Cerebellar cortex (tissue), 1 donor: ENCODE results near the gene SHANK3.

Experiments used
- DNase-seq: peaks from one replicate; pipeline ENCODE4 v3.0.0-alpha.2; 2015; ENCODE audit warnings: low spot score

The SHANK3 gene

DNA sequence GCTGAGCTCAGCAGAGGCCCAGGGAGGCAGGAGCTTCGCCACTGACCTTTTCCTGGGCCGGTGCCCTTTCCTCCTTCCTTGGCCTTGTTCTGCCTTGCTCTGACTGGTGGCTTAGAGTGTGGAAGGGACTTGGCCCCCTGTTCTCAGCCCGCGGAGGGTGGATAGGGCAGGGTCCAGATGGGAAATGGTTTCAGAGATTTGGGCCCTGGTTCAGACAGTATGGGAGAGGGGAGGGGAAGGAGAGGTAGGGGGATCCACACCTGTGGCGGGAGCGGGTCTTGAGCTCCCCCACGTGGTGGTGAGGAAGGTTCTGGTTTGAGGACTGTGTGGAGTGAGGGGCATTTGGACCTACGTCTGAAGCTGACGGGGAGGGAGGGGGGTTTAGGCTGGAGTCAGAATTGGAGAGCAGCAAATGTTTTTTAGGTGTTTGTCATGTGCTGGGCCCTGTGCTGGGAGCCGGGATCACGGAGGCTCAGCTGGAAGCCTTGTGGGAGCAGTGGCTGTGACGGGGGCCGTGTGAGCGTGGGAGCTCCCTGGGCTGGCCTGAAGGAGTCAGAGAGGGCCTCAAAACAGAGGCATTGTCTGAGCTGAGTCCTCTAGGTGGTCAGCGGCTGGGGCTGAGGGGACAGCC lies 27.2 kb downstream of the SHANK3 start:
- DNase-seq, result no peak

DNA sequence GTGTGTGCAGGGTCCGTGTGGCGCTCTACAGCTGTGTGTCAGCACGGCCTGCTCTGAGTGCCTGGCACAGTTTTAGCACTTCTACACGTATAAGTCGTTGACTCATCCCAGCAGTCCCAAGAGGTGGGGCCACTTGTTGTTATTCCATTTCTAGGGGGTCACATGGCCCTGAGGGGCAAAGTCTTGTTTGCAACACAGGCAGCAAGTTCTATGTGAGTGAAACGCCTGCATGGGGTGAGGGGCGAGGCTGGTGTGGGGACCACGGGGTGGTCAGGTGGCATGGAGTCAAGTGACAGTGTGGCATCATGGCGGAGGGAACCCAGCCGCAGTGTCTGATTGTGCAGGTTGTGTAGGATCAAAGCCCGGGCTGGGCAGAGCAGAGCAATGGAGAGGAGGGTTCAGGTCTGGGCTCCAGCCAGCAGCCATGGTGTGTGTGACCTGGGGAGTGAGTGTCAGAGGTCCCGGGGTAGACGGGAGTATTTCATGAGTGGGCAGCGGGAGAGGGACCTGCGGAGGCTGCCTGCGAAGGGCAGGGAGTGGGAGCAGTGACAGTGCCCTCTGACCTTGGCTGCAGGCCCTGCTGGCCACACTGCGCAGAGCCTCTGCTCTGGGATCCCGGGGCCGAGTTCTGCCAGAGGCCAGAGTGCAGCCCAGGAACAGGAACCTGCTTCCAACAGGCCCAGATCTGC lies 27.9 kb downstream of the SHANK3 start:
- DNase-seq, result no peak

GRCh38 chr22:50701076-50701419 lies 28.4 kb downstream of the SHANK3 start:
- peak; percentile 80 for DNase-seq

DNA sequence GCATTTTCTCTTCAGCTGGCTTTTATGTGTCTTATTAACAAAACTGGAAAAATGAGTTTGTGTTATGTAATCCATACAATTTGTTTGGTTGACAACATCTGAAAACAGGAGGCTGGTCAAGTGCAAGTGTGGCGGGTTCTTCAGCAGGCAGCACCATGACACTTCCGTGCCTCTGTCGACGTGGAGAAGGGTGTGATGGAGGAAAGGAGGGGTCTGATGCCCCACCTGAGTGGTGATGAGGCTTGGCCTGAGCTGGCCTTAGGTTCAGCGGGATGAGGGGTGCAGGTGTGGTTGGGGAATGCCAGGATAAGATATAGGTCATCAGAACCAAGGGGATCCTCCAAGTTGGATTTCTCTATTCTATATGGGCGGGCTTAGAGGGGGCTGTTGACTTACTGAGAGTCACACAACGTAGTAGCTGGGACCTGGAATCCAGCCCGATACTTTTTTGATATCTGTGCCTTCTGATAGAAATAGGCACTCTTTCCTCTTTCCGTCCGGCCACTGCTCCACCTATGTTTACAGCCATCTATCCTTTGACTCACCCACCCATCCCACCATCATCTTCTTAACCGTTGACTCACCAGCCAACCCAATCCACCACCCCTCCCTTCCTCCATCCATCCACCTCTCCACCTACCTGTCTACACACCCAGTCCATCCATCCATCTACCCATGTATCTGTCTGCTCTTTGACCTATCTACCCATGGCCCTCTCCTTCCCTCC lies 29.0 kb downstream of the SHANK3 start:
- DNase-seq, result no peak

- DNase-seq, result no peak
Measured at GRCh38 chr22:50702261-50702671, 29.6 kb downstream of the SHANK3 start.

- DNase-seq, result no peak
Measured at GRCh38 chr22:50702821-50703725, 30.4 kb downstream of the SHANK3 start.

- DNase-seq, result no peak
Measured at GRCh38 chr22:50703726-50704509, 31.3 kb downstream of the SHANK3 start.

DNA sequence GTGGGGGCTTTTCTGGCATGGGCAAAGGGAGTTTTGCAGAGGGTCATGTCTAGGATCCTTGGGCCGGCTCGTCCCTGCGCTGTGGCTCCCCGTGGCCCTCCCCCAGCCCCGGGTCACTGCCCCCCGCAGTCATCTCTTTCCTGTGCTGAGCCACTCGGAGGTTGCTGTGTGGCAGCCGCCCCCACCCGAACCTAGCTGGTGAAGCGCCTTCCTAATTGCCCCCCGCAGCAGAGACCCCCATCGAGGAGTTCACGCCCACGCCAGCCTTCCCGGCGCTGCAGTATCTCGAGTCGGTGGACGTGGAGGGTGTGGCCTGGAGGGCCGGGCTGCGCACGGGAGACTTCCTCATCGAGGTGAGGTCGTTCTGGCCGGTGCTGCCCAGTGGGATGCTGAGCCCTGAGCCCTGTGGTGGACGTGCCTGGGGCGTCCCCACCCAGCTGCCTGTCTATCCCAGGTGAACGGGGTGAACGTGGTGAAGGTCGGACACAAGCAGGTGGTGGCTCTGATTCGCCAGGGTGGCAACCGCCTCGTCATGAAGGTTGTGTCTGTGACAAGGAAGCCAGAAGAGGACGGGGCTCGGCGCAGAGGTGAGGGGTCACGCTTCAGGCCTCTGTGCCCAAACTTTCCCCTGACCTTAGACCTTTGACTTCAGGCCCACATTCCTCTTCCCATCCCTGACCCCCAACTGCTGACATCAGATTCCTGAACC lies 32.0 kb downstream of the SHANK3 start:
- DNase-seq, result no peak

DNA sequence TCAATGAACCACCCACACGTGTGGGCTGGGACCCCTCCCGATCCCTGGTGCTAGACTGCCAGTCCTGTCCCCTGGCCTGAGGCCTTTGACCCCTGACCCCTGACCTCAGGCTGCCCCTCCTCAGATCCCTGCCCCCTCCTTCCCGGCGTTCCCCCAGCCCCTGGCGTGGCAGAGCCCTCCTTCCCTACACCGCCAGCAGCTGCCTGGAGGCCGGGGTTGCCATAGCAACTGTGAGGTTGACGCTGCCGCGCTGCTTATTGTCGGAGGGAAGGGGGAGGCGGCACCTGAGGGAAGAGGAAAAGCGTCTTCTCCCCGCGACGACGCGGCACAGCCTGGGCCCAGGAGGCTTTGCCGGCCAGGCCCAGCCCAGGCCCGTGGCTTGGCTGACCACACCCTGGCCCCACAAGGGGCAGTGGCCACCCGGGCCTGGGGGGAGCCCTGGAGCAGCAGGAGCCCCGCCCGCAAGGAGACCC lies 32.6 kb downstream of the SHANK3 start:
- DNase-seq, result peak; percentile 75

DNA sequence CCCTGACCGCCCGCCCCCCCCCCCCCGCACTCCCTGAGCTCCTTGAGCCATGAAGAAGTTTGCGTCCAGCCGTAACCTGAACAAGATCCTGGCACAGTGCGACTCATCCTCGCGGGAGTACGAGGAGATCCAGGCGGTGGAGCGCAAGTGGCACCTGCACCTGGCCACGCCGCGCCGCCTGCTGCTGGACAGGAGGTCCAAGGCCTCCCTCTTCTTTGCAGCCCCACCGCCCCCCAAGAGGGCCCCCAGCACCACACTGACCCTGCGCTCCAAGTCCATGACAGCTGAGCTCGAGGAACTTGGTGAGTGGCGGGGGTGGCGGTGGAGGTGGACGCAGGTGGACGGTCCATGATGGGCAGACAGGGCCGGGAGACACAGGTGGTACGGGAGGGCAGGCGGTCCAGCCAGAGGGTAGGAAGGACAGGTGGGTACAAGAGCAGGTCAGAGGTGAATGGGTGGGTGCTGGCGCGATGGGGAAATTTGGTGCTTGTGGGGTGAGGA lies 33.3 kb downstream of the SHANK3 start:
- DNase-seq, result no peak

GRCh38 chr22:50706481-50707125 lies 34.0 kb downstream of the SHANK3 start:
- DNase-seq, result no peak

DNA sequence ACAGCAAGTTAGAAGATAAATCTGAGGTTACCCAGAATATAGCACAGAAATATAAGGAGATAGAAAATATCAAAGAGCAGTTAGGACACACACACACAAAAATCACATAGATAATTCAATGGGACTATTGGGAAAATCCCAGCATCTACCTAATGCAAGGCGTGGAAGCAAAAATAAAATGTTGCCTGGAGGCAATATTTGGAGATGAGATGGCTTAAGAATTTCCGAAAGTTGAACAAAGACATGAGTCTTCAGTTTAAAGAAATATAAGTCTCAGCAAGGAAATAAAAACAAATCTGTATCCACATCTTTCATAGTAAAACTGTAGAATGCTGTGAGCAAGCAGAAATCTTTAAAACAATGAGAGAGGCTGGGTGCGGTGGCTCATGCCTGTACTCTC lies 35.9 kb downstream of the SHANK3 start:
- DNase-seq, result no peak

- no peak for DNase-seq
Measured at GRCh38 chr22:50708996-50709395, 36.4 kb downstream of the SHANK3 start.

DNA sequence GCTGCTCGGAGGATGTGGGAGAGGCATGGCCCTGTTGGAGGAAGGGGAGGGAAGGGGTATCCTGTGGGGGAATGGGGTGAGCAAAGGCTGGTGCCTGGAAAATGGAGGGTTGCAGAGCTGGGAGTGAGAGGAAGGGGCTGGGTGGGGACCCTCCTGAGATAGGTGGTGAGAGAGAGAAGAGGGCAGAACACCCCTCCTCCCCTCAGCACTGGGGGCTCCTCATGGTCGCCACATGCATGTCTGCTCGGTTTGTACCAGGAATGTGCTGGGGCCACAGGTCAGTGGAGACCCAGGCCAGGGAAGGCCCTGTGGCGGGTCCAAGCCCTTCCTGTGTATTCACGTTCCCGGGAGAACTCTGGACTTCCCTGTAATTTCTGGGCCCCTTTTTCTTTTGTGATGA lies 37.6 kb downstream of the SHANK3 start:
- no peak for DNase-seq

GRCh38 chr22:50710886-50711285 lies 38.3 kb downstream of the SHANK3 start:
- DNase-seq, result no peak

DNA sequence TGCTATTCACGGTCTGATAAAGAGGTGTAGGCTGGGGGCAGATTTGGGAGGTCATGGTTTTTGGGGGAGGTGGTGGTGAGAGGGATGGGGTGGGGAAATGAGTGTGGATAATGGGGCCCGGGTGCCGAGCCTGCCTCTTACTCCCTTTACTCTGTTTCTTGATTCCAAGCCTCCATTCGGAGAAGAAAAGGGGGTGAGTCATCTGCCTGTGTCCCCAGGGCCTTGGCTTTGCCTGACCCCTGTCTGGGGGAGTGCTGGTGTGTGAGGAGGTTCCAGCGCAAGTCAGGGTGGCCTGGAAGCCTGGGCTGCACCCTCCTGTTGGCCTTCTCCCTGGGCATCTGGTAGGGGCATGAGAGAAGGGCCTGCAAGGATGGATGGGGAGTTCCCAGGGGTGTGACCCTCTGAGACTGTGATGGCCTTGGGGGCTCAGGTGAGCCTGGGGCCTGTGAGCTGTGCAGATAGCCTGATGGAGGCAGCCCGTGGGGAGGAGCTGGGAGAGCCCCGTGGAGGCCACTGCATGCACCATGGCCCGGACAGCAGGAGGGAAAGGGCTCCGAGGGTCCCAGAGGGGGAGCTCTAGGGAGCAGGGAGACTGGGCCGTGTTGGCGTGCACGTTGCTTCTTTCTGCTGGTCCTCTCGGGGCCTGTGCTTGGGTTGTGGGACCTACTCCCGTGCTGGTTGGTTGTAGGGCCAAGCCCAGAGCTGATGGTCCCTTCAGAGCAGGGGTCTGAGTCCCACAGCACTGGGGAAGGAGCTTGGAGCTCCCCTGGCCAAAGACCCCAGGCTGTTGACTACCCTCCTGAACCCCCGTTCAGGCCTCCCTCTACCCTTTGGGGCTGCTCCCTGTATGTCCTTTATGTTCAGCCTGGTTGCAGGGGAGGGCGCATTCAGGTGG lies 39.1 kb downstream of the SHANK3 start:
- DNase-seq, result no peak

DNA sequence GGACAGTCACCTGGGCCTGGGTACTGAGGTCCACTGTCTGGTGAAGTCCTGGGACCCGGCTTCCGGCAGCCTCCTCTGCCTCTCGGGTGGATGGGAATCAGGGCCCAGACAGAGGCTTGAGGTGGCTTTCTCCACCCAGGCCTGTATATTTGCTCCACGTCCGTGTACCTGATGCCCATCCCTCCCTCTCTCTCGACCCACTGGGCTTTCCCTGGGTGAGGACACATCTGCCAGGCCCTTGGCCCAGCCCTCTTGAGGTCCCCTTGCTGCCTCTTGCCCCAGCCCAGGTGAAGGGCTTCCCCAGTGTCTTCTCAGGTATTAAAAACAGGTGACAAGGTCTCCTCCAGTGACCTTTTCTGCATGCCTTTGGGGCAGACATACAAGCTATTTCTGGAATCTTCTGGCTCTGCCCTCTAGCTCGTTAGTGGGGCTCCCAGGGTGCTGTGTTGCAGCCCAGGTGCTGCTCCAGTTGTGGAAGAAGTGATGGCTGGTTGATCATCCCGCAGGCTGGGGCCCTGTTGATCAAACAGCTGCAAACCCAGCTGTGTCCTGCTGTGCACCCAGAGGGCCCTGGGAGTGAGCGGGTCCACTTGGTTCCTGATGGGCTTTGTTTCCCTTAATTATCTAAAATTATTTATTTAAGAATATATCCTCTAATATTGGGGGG lies 39.9 kb downstream of the SHANK3 start:
- no peak for DNase-seq

GRCh38 chr22:50713008-50713385 lies 40.4 kb downstream of the SHANK3 start:
- DNase-seq, result no peak
